ENCODE data around the gene TSPAN4.

DNA sequence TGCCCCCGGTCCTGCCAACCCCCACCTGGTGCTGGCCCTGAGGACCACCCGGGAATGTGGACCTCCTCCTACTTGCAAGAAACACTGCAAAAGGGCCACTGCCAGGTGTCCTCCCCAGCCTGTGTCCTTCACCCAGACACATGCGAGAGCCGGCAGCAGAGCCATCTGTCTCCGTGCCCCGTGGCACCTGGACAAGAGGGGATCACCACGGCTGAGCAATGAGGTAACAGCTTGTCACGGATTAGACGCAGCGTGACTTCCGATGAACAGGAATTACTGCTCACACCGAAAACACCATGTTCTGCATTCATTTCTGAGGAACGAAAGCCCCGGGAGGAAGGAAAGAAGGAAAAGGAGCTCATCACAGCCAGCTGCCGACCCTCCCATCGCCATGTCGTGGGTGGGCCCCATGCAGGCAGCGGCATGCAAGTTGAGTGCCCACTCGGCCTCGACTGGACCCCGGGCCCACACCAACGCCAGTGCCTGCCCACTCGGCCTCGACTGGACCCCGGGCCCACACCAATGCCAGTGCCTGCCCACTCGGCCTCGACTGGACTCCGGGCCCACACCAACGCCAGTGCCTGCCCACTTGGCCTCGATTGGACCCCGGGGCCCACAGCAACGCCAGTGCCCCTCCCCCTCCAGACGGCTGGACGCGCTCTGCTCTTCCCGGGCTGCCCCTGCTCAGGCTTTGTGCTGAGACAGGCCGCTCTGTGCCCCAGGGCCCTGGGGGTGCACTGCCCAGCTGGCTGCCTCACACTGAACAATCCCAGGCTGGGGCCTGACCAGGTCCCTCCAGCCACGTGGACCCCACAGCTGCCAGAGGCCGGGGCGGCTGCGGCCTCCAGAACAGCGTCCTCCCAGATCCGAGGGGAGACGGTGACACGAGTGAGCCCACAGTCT lies 45.9 kb downstream of the TSPAN4 start:
- TF ChIP-seq, protein P1, sequence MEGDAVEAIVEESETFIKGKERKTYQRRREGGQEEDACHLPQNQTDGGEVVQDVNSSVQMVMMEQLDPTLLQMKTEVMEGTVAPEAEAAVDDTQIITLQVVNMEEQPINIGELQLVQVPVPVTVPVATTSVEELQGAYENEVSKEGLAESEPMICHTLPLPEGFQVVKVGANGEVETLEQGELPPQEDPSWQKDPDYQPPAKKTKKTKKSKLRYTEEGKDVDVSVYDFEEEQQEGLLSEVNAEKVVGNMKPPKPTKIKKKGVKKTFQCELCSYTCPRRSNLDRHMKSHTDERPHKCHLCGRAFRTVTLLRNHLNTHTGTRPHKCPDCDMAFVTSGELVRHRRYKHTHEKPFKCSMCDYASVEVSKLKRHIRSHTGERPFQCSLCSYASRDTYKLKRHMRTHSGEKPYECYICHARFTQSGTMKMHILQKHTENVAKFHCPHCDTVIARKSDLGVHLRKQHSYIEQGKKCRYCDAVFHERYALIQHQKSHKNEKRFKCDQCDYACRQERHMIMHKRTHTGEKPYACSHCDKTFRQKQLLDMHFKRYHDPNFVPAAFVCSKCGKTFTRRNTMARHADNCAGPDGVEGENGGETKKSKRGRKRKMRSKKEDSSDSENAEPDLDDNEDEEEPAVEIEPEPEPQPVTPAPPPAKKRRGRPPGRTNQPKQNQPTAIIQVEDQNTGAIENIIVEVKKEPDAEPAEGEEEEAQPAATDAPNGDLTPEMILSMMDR (IDR thresholded peaks at IDR 0.05) = no peak
- no peak for TF ChIP-seq POLR2A (IDR thresholded peaks at IDR 0.05)
- TF ChIP-seq POLR2AphosphoS5 (IDR thresholded peaks at IDR 0.05) = no peak
